GM23248 (cell line): ENCODE results near the gene DMBT1.

ENCODE experiments used
- EZH2 ChIP-seq: fragments of 200-600 bp; sonication (generic); IDR thresholded peaks from 2 replicates; pipeline ENCODE4 v1.6.1; 2018; ENCODE audit warnings: antibody characterized with exemption, mild to moderate bottlenecking; ENCODE audit not compliant: insufficient read depth, poor library complexity, severe bottlenecking
- EZH2phosphoT487 ChIP-seq: fragments of 200-600 bp; sonication (generic); IDR thresholded peaks from 2 replicates; pipeline ENCODE4 v1.6.1; 2018; ENCODE audit warnings: antibody characterized with exemption, moderate library complexity, mild to moderate bottlenecking, low read depth; ENCODE audit not compliant: insufficient read depth

DNA sequence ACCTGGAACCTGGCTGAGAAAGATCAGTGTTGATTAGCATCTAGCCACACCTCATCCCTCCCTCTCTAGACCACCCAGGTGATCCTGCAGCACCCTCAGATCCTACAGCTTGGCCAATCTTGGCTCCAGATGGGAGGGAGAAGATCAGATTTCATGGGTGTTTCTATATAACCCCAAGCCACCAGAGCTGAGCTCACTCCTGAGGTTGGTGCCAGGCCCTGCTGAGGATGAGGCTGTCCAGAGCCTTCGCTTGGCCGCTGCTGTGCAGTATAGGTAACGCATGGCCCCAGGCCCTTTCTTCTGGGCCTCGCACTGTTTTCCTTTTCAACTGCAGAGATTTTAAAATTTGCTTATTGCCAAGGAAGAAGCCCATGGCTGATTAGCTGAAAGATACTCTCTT, 112.1 kb downstream of the DMBT1 start:
- TF ChIP-seq EZH2: no peak
- TF ChIP-seq EZH2phosphoT487: no peak
